Limb (tissue), 2 donors: ENCODE data around the gene ENO2.

Experiments used
- DNase-seq, 2 donors: peaks; one replicate each; pipeline ENCODE4 v3.0.0-alpha.2; 2016; ENCODE audit errors: extremely low spot score in 2 of 2

Gene ENO2

GRCh38 chr12:6948873-6949594 lies 34.7 kb downstream of the ENO2 start:
- DNase-seq: no peak

- DNase-seq: no peak
These were observed 36.0 kb downstream of the ENO2 start for GRCh38 chr12:6950401-6950801.

- no peak for DNase-seq
These were observed 36.6 kb downstream of the ENO2 start, which contains the start of gene PTPN6 for GRCh38 chr12:6950811-6951540. PTPN6 (plus strand) TSS chr12:6951356; CDS start chr12:6951513, 157 bp downstream.

- DNase-seq: no peak
These were observed 37.3 kb downstream of the ENO2 start for GRCh38 chr12:6951551-6952120.

- DNase-seq: no peak
These were observed 37.9 kb downstream of the ENO2 start for GRCh38 chr12:6952121-6952862.

GRCh38 chr12:6952863-6953441 lies 38.6 kb downstream of the ENO2 start:
- no peak for DNase-seq

GRCh38 chr12:6953442-6954315 lies 39.3 kb downstream of the ENO2 start:
- DNase-seq: peak; percentile 67 to 78

GRCh38 chr12:6954316-6955107 lies 40.1 kb downstream of the ENO2 start:
- DNase-seq: no peak

- DNase-seq: no peak
These were observed 41.0 kb downstream of the ENO2 start for GRCh38 chr12:6955108-6956020.

- no peak for DNase-seq
These were observed 41.8 kb downstream of the ENO2 start for GRCh38 chr12:6956021-6956727.

GRCh38 chr12:6957151-6957701 lies 42.8 kb downstream of the ENO2 start:
- DNase-seq: no peak

- DNase-seq: no peak
These were observed 43.6 kb downstream of the ENO2 start for GRCh38 chr12:6957741-6958608.

GRCh38 chr12:6958609-6959057 lies 44.3 kb downstream of the ENO2 start:
- DNase-seq: no peak

GRCh38 chr12:6959058-6959804 lies 44.9 kb downstream of the ENO2 start:
- no peak for DNase-seq

GRCh38 chr12:6959805-6960592 lies 45.6 kb downstream of the ENO2 start:
- DNase-seq: peak in 1 of 2 donors; percentile 16
